ENCODE results near the gene GARNL3.

GARNL3 gene

DNA sequence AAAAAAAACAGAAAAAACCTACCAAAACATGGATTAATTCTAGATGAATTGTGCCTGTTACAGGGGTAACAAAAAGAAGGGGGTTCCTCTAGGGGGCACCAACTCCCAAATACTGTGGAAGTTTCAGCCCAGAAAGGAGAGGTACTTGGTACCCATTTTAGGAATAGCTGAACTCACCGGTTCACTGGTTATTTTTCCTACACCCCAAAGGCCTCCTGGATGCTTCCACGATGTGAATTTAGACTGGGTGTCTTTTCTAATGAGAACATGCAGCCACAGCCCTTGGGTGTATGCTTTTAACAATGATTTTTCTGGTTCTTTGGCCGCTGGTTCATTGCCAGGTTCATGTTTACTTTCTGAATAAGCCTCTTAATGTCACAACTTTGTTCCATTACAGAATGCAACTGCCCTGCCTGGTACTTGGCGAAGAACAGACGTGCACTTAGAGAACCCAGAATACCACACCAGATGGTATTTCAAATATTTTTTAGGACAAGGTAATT is 46.7 kb downstream of the GARNL3 start:
- Histone ChIP-seq H3K9me3 (ENCODE audit: control extremely low read depth in 1 of 5, control insufficient read depth in 4 of 5, insufficient read depth in 2 of 5, low read depth in 1 of 5, low read length in 4 of 5) (no peaks in the 10 kb centered on the region), H3K27me3 (replicated peaks in 2 of 5; ENCODE audit: control insufficient read depth in 4 of 5, insufficient read depth in 5 of 5, low read length in 4 of 5) (no peaks in the 10 kb centered on the region), H3K4me3 (ENCODE audit: control insufficient read depth in 1 of 7, extremely low read depth in 1 of 7, insufficient read depth in 4 of 7, low read depth in 2 of 7, low read length in 6 of 7) (no peak overlapping the region), H3K36me3 (ENCODE audit: control insufficient read depth in 4 of 4, insufficient read depth in 4 of 4, low read length in 3 of 4) (no peaks in the 10 kb centered on the region), H3K4me1 (ENCODE audit: control extremely low read depth in 1 of 4, control insufficient read depth in 4 of 4, insufficient read depth in 4 of 4, low read length in 3 of 4) (peaks cover 0 to 2% (median 0%) of the 10 kb centered on the region in 4 experiments), H3K27ac (ENCODE audit: insufficient read depth in 1 of 2, low read depth in 1 of 2, low read length in 2 of 2, poor library complexity in 1 of 2, severe bottlenecking in 2 of 2) (no peak overlapping the region)
- DNase-seq: peak; percentile 50 to 64 (median 51)
- 17% methylated on average over 1 of the region's 5 CpGs for whole genome bisulfite sequencing (ENCODE audit: insufficient coverage)
- ChIA-PET CTCF (interaction anchor here (0.6 to 1.5 kb wide), 9 partner anchors 9 to 144 kb away, joined by 3 to 9 read pairs (median 3); partner anchors contain the start of gene SLC2A8), POLR2A (no interaction called here)

- peaks cover 0 to 2% (median 0%) of the 10 kb centered on the region in 4 experiments for H3K4me1 ChIP-seq (ENCODE audit: control extremely low read depth in 1 of 4, control insufficient read depth in 4 of 4, insufficient read depth in 4 of 4, low read length in 3 of 4)
- DNase-seq: no peak
- ChIA-PET CTCF (no interaction called here), POLR2A (no interaction called here)
- no peak overlapping the region for H3K4me3 ChIP-seq (ENCODE audit: control insufficient read depth in 1 of 7, extremely low read depth in 1 of 7, insufficient read depth in 4 of 7, low read depth in 2 of 7, low read length in 6 of 7)
- H3K27ac ChIP-seq (ENCODE audit: insufficient read depth in 1 of 2, low read depth in 1 of 2, low read length in 2 of 2, poor library complexity in 1 of 2, severe bottlenecking in 2 of 2): no peak overlapping the region
- WGBS (ENCODE audit: insufficient coverage): 100% methylated on average over 6 of the region's 7 CpGs
- no peaks in the 10 kb centered on the region for H3K36me3 ChIP-seq (ENCODE audit: control insufficient read depth in 4 of 4, insufficient read depth in 4 of 4, low read length in 3 of 4)
- no peaks in the 10 kb centered on the region for H3K9me3 ChIP-seq (ENCODE audit: control extremely low read depth in 1 of 5, control insufficient read depth in 4 of 5, insufficient read depth in 2 of 5, low read depth in 1 of 5, low read length in 4 of 5)
- no peaks in the 10 kb centered on the region for H3K27me3 ChIP-seq (replicated peaks in 2 of 5; ENCODE audit: control insufficient read depth in 4 of 5, insufficient read depth in 5 of 5, low read length in 4 of 5)
Observed at GRCh38 chr9:127313042-127313560, 48.5 kb downstream of the GARNL3 start.

DNA sequence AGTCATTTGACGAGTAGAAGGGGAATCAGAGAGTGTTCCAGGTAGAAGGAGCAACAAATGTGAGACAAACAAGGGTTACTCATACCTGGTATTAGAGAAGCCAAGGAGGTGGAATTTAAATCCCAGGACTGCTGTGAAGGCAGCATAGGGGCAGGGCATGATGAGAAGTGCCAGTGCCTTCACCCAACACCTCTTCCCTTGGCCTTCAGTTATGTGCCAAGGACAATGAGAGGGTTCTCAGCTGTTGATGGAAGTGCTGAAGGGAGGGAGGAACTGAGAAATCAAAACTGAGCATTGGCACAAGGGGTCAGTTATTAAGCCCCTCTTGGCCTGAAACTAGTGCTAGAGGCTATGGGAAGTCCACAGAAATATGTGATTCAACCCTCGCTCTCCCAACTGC is 50.3 kb downstream of the GARNL3 start:
- CTCF ChIA-PET: no interaction called here
- H3K36me3 ChIP-seq (ENCODE audit: control insufficient read depth in 4 of 4, insufficient read depth in 4 of 4, low read length in 3 of 4): no peaks in the 10 kb centered on the region
- H3K27me3 ChIP-seq (replicated peaks in 2 of 5; ENCODE audit: control insufficient read depth in 4 of 5, insufficient read depth in 5 of 5, low read length in 4 of 5): no peaks in the 10 kb centered on the region
- peaks cover 0 to 2% (median under 1%) of the 10 kb centered on the region in 4 experiments for H3K4me1 ChIP-seq (ENCODE audit: control extremely low read depth in 1 of 4, control insufficient read depth in 4 of 4, insufficient read depth in 4 of 4, low read length in 3 of 4)
- no peaks in the 10 kb centered on the region for H3K9me3 ChIP-seq (ENCODE audit: control extremely low read depth in 1 of 5, control insufficient read depth in 4 of 5, insufficient read depth in 2 of 5, low read depth in 1 of 5, low read length in 4 of 5)
- WGBS (ENCODE audit: insufficient coverage): 96% methylated on average over 2 of the region's 2 CpGs
- DNase-seq: no peak
- POLR2A ChIA-PET: no interaction called here
- no peak overlapping the region for H3K4me3 ChIP-seq (ENCODE audit: control insufficient read depth in 1 of 7, extremely low read depth in 1 of 7, insufficient read depth in 4 of 7, low read depth in 2 of 7, low read length in 6 of 7)
- H3K27ac ChIP-seq (ENCODE audit: insufficient read depth in 1 of 2, low read depth in 1 of 2, low read length in 2 of 2, poor library complexity in 1 of 2, severe bottlenecking in 2 of 2): no peak overlapping the region

- H3K9me3 ChIP-seq (ENCODE audit: control extremely low read depth in 1 of 5, control insufficient read depth in 4 of 5, insufficient read depth in 2 of 5, low read depth in 1 of 5, low read length in 4 of 5): no peaks in the 10 kb centered on the region
- no peak for DNase-seq
- H3K4me1 ChIP-seq (ENCODE audit: control extremely low read depth in 1 of 4, control insufficient read depth in 4 of 4, insufficient read depth in 4 of 4, low read length in 3 of 4): peaks cover 0 to 2% (median 1%) of the 10 kb centered on the region in 4 experiments
- POLR2A ChIA-PET: interaction anchor here (0.7 kb wide), 1 partner anchor 25 kb away, joined by 3 read pairs; no protein-coding TSS in a partner anchor
- no peak overlapping the region for H3K27ac ChIP-seq (ENCODE audit: insufficient read depth in 1 of 2, low read depth in 1 of 2, low read length in 2 of 2, poor library complexity in 1 of 2, severe bottlenecking in 2 of 2)
- WGBS (ENCODE audit: insufficient coverage): 100% methylated on average over 1 of the region's 5 CpGs
- CTCF ChIA-PET: interaction anchor here (1.1 kb wide), 1 partner anchor 18 kb away, joined by 3 read pairs; no protein-coding TSS in a partner anchor
- no peak overlapping the region for H3K4me3 ChIP-seq (ENCODE audit: control insufficient read depth in 1 of 7, extremely low read depth in 1 of 7, insufficient read depth in 4 of 7, low read depth in 2 of 7, low read length in 6 of 7)
- no peaks in the 10 kb centered on the region for H3K27me3 ChIP-seq (replicated peaks in 2 of 5; ENCODE audit: control insufficient read depth in 4 of 5, insufficient read depth in 5 of 5, low read length in 4 of 5)
- no peaks in the 10 kb centered on the region for H3K36me3 ChIP-seq (ENCODE audit: control insufficient read depth in 4 of 4, insufficient read depth in 4 of 4, low read length in 3 of 4)
Observed at GRCh38 chr9:127316586-127317323, 52.2 kb downstream of the GARNL3 start.

- POLR2A ChIA-PET: interaction anchor here (1.1 kb wide), 1 partner anchor 70 kb away, joined by 3 read pairs; no protein-coding TSS in a partner anchor
- CTCF ChIA-PET: interaction anchor here (1.0 to 2.1 kb wide), 4 partner anchors 9 to 40 kb away, joined by 3 to 5 read pairs (median 4); no protein-coding TSS in a partner anchor
Observed at GRCh38 chr9:127318651-127319167, 54.1 kb downstream of the GARNL3 start.

DNA sequence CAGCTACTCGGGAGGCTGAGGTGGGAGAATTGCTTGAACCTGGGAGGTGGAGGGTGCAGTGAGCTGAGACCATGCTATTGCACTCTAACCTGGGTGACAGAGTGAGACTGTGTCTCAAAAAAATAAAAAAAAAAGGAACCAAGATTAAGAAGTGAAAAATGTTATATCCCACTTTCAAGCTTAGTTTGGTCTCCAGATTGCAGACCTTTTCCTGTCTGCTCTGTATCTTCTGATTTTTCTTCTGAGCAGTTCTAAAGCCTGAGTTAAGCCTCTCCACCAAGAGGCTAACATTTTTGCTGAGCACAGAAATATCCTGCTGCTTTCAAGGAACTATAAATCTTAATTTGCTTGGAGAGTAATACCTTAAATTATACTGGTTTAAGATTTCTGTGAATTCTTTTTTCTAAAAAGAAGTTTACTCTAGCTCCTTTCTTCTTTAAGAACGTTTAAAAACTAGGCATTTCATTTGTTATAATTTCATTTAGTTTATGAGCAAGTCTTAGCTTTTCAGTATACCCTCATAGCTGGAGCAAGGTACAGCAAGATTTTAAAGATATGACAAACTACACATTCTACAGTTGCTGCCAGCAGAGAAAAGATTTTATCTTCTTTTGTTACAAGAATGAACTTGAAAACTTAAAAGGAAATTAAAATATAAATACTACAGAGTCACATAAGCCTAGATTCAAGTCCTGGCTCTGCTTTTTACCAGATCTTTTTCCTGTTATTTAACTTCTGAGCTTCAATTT is 55.0 kb downstream of the GARNL3 start:
- Histone ChIP-seq H3K36me3 (ENCODE audit: control insufficient read depth in 4 of 4, insufficient read depth in 4 of 4, low read length in 3 of 4) (no peaks in the 10 kb centered on the region), H3K27me3 (replicated peaks in 2 of 5; ENCODE audit: control insufficient read depth in 4 of 5, insufficient read depth in 5 of 5, low read length in 4 of 5) (no peaks in the 10 kb centered on the region), H3K4me3 (ENCODE audit: control insufficient read depth in 1 of 7, extremely low read depth in 1 of 7, insufficient read depth in 4 of 7, low read depth in 2 of 7, low read length in 6 of 7) (no peak overlapping the region), H3K4me1 (ENCODE audit: control extremely low read depth in 1 of 4, control insufficient read depth in 4 of 4, insufficient read depth in 4 of 4, low read length in 3 of 4) (peaks cover 0 to 2% (median 1%) of the 10 kb centered on the region in 4 experiments), H3K9me3 (ENCODE audit: control extremely low read depth in 1 of 5, control insufficient read depth in 4 of 5, insufficient read depth in 2 of 5, low read depth in 1 of 5, low read length in 4 of 5) (no peaks in the 10 kb centered on the region), H3K27ac (ENCODE audit: insufficient read depth in 1 of 2, low read depth in 1 of 2, low read length in 2 of 2, poor library complexity in 1 of 2, severe bottlenecking in 2 of 2) (no peak overlapping the region)
- DNase-seq: peak in 2 of 3 donors; percentile 11 to 13
- 80% methylated on average over 1 of the region's 2 CpGs for WGBS (ENCODE audit: insufficient coverage)
- ChIA-PET CTCF (interaction anchor here (1.0 to 2.1 kb wide), 5 partner anchors 8 to 39 kb away, joined by 3 to 9 read pairs (median 4); no protein-coding TSS in a partner anchor), POLR2A (interaction anchor here (1.1 kb wide), 1 partner anchor 69 kb away, joined by 3 read pairs; no protein-coding TSS in a partner anchor)

More at GRCh38 chr9:127318651-127319167, 54.1 kb downstream of the GARNL3 start:
- 63% methylated on average over 3 of the region's 5 CpGs for WGBS (ENCODE audit: insufficient coverage)
- no peak overlapping the region for H3K4me3 ChIP-seq (ENCODE audit: control insufficient read depth in 1 of 7, extremely low read depth in 1 of 7, insufficient read depth in 4 of 7, low read depth in 2 of 7, low read length in 6 of 7)
- no peaks in the 10 kb centered on the region for H3K27me3 ChIP-seq (replicated peaks in 2 of 5; ENCODE audit: control insufficient read depth in 4 of 5, insufficient read depth in 5 of 5, low read length in 4 of 5)
- DNase-seq: no peak
- H3K9me3 ChIP-seq (ENCODE audit: control extremely low read depth in 1 of 5, control insufficient read depth in 4 of 5, insufficient read depth in 2 of 5, low read depth in 1 of 5, low read length in 4 of 5): no peaks in the 10 kb centered on the region
- no peaks in the 10 kb centered on the region for H3K36me3 ChIP-seq (ENCODE audit: control insufficient read depth in 4 of 4, insufficient read depth in 4 of 4, low read length in 3 of 4)
- no peak overlapping the region for H3K27ac ChIP-seq (ENCODE audit: insufficient read depth in 1 of 2, low read depth in 1 of 2, low read length in 2 of 2, poor library complexity in 1 of 2, severe bottlenecking in 2 of 2)
- peaks cover 0 to 2% (median 1%) of the 10 kb centered on the region in 4 experiments for H3K4me1 ChIP-seq (ENCODE audit: control extremely low read depth in 1 of 4, control insufficient read depth in 4 of 4, insufficient read depth in 4 of 4, low read length in 3 of 4)
